HG03378 (cell line): ENCODE measurements around the gene TLNRD1.

ENCODE experiments used
- ATAC-seq: cut with Tn5 transposase; IDR thresholded peaks from one replicate; pipeline ENCODE4 v1.9.1; 2021; ENCODE audit warnings: mild to moderate bottlenecking, moderate library complexity; ENCODE audit not compliant: unreplicated experiment

The TLNRD1 gene

DNA sequence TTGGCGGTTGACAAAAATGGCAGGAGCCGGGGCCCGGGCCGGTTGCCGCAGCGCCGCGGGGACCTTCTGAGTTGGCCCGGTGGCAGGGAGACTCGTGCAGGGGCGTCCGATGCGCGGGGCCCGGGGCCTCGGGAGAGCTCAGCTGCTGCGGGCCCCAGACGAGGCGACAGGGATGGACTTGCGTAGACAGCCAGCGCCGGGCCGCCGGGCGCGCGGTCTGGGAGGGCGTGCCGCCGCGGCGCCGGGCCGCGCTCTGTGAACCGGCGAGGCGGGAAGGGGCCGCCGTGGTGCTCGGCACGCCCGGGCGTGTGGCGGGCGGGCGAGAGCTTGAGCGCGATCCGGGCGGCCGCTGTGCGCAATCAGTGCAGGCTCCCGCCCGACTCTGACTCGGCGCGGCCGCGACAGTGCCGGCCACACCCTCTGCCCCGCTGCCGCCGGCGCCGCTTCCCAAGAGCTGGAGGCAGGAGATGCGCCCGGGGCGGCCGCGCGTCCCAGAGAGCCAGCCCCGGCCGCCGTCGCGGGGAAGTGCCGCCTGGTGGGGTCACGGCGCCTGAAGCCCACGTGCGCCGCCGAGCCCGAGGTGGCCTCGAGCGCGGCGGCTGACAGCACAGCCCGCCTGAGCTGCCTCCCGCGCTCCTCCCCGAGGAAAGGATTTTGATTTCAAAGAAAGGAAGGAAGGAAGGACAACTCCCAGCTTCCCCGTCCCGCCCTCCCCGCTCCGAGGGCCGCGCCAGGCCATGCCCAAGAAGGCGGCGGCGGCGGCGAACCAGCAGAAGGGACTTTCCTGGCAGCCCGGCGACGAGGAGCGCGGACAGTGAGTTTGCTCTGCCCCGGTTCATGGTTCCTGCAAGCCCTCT is 657 bp downstream of the TLNRD1 start:
- ATAC-seq = peak; percentile 26

DNA sequence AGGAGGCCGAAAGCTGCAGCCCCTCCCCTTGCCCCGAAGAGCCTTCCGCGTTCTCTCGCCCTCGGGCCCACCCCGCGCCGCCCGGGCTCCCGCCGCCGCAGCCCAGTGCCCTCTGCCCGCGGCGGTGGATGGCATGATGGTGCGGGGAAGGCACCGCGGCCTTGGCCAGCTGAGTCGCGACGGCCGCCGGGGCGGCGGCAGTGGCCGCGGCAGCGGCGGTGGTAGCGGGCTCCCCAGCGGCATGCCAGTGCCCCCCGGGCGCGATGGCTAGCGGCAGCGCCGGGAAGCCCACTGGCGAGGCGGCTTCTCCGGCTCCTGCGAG is 1.2 kb downstream of the TLNRD1 start:
- ATAC-seq = no peak

DNA sequence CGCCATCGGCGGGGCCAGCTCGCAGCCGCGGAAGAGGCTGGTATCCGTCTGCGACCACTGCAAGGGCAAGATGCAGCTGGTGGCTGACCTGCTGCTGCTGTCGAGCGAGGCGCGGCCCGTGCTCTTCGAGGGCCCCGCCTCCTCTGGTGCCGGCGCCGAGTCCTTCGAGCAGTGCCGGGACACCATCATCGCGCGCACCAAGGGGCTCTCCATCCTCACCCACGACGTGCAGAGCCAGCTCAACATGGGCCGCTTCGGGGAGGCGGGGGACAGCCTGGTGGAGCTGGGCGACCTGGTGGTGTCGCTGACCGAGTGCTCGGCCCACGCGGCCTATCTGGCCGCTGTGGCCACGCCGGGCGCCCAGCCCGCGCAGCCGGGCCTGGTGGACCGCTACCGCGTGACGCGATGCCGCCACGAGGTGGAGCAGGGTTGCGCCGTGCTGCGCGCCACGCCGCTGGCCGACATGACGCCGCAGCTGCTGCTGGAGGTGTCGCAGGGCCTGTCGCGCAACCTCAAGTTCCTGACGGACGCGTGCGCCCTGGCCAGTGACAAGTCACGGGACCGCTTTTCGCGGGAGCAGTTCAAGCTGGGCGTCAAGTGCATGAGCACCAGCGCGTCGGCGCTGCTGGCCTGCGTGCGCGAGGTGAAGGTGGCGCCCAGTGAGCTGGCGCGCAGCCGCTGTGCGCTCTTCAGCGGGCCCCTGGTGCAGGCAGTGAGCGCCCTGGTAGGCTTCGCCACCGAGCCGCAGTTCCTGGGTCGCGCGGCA is 1.8 kb downstream of the TLNRD1 start:
- no peak for ATAC-seq

GRCh38 chr15:81003097-81003350 is 2.3 kb downstream of the TLNRD1 start:
- ATAC-seq = no peak

DNA sequence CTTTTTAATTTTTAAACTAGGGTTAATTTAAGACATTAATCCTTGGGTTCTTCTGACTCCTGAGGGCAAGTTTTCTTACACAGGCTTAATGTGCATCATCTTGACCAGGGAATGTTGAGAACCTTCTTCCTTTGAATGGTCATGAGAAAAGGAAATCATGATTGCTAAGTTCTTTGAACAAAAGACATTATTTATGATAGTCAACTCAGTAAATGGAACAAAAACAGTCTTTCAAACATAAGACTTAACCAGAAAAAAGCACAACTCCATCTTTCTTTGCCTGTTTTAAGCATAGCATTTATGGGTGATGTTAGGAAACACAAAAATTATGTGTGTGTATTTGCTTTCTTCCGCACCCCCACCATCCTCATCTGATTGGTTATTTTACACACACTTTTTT is 5.4 kb downstream of the TLNRD1 start:
- no peak for ATAC-seq

- ATAC-seq = no peak
Observed at GRCh38 chr15:81007428-81008064, 6.8 kb downstream of the TLNRD1 start.

DNA sequence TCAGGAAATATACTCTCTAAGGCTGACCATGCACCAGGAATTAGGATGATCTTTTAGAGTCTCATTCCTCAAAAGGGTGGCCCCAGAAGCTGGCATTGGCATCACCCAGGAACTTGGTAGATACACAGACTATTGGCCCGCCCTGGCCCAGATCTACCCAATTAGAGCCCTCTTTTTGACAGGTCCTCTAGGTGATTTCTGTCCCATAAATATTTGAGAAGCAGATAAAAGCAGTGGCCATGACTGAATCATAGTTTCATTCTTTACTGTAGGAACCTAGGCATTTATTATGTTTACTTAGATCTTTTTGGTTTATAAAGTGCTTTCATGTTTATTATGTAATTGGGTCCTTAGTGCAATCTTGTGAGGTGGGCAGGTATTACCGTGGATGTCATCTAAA is 7.6 kb downstream of the TLNRD1 start:
- no peak for ATAC-seq

DNA sequence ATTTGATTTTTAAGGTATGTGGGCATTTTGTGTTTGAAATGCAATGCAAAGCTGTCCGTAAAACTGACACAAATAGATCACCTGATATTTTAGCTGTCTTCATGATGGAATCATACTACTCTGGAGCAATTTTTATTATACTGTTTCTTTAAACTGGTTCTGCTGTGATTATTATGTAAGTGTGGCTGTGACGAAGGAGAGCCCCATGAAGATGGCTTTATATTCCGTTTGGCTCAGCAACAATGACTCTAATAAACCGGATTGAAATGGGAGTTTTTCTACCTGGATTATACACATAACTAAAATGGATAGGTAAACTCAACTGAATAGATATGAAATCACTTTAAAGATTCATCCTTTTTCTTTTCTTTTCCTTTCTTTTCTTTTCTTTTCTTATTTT is 9.4 kb downstream of the TLNRD1 start:
- no peak for ATAC-seq

- no peak for ATAC-seq
Observed at GRCh38 chr15:81011593-81011992, 10.9 kb downstream of the TLNRD1 start.

GRCh38 chr15:81012588-81012987 is 11.9 kb downstream of the TLNRD1 start:
- ATAC-seq = no peak

DNA sequence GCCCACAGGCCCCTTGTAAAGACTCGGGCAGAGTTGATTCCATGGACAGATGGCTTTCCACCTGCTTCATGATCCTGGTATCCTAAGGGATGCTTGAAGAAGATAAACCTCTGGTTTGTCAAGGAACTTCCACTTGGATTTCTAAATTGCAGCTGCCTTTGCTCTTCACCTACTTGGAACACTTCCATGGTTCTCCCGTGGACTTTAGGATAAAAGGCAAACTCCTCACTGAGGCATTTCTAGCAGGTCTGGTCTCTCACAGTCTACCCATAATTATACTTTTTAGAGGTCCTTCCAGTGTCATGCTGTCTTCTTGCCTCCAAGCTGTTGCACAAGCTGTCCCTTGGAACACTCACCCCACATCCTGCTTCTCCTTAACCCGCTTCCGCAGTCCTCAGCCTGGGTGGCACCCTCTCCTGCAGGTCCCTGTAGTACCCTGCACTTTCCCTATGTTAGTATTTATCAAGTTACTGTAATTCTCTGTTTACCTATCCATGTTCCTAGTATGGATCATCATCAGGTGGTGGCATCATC is 12.7 kb downstream of the TLNRD1 start:
- no peak for ATAC-seq

GRCh38 chr15:81014446-81015093 is 13.8 kb downstream of the TLNRD1 start:
- ATAC-seq = no peak

GRCh38 chr15:81015621-81016488 is 15.1 kb downstream of the TLNRD1 start:
- no peak for ATAC-seq

DNA sequence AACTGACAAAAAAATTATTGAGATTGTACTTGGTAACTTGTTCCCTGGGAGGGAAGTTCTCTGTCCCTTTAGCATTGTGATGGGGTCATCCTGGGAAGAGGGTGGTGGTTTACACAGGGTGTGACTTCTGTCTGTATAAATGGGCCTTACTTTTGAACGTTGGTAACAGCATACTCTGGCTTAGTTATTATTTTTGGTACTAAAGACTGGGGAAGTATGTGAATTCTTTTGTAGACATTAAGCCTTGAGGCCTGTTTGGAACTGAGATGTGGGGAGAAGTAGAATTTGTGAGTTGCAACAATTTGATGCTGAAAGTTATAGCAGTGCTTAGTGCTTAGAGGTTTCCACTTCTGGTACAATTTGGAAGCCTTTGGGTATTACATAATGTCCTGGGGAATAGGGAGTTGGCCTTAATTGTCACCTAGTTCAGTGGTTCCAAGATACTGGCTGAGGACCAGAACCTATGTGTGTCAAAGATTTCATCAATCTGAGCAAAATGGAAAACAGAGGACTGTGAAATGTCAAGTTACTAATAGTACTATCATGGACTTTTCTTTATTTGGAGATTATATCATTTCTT is 15.9 kb downstream of the TLNRD1 start:
- ATAC-seq = no peak

GRCh38 chr15:81018197-81018596 is 17.5 kb downstream of the TLNRD1 start:
- ATAC-seq = no peak

- no peak for ATAC-seq
Observed at GRCh38 chr15:81021321-81021720, 20.6 kb downstream of the TLNRD1 start.

DNA sequence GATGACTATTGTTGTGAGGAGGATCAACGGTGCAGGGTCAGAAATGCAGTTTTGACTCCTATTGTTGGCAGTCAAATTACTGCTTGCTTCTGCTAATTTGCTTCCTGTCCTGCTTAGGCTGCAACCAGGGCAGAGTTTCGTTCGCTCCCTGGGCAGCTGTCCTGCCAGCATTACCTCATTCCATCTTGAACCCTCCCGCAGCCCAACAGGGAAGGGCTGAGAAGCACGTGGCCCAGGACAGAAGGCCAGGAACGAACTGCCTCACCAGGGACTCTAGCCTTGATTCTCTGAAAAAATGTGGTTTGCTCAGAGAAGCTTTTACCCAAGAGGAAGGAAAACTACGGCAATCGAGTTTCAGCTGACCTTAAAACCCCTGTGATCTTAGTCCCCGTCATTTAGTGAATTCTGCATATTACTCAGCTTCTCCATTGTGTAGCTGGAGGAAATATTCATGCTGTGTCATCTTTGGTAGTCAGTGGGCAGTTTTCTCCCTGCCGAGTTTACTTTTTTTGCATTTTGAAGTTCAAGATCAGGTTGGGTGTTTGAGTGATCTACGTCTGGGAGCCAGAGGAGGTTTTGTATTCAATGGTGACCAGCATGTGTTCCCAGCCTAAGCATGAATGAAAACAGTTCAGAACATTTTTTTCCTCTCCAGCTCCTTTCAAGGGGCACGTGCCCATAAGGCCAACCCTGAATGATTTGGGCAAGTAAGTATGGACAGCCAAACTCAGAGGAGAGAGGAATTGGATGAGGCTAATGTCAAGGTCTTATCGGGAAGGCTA is 23.0 kb downstream of the TLNRD1 start:
- peak; percentile 96 for ATAC-seq

- ATAC-seq = no peak
Observed at GRCh38 chr15:81024265-81024872, 23.6 kb downstream of the TLNRD1 start.

DNA sequence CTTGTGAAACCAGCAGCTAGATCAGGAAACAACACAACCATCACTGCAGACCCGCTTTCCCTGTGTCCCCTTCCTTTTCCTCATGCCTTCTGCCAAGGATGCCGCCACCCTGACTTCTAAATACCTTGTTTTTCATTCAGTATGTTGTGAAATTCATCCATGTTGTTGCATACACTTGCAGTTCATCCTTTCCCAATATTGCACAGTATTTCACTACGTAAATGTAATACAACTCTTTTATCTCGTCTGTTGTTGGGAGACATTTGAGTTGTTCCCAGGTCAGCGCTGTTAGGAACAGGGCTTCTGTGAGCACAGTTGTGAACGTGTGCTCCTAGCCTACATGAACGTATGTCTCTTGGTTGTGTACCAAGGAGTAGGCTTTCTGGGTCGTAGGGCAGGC is 24.2 kb downstream of the TLNRD1 start:
- ATAC-seq = no peak
